GM12892 (cell line): ENCODE data around the gene MRPS18A.

Experiments used
- POLR2A ChIP-seq: IDR thresholded peaks from 2 replicates; pipeline ENCODE4 v1.6.1; 2011; ENCODE audit warnings: low read depth, low read length, control low read depth
- POLR2AphosphoS5 ChIP-seq: IDR thresholded peaks from 2 replicates; pipeline ENCODE4 v1.6.1; 2011; ENCODE audit warnings: low read depth, low read length, control low read depth
- TAF1 ChIP-seq: IDR thresholded peaks from 2 replicates; pipeline ENCODE4 v1.6.1; 2011; ENCODE audit warnings: low read depth, mild to moderate bottlenecking, control low read depth, low read length, borderline replicate concordance

GRCh38 chr6:43705996-43706395 is 18.4 kb upstream of the MRPS18A start:
- TF ChIP-seq POLR2A (no peak), TAF1 (no peak), POLR2AphosphoS5 (no peak)
